Measurements from ENCODE around the gene HPSE2.

Gene HPSE2

DNA sequence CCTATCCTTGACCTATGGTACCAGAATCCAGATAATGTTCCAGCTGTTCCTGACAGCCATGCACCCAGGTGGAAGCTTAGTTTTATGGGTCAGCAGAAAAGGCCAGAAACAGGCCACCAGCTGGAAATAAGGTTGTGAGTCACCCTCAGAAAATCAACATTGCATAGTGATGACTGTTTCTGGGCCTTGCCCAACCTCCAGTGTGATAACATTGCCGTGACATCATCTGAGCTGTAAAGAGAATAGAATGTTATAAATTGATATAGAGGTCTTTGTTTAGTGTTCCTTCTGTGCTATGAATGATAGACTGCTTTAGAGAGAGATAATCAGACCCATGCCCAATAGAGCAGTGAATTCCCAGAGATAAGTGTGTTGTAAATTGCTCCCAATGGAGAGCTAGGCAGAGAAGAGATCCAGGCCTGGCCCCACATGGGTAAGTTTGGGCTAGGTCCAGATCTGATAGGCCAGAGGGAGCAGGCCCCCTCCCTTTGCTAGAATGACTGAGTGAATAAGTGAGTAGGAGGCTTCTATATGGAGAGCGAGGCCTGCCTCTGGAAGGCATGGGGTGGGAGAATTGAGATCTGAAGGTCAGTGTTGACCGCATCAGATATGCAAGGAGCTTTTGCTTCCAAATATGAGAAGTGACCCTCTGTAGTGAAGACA lies 774.7 kb downstream of the HPSE2 start:
- TF ChIP-seq POLR2A (IDR thresholded peaks at IDR 0.05; ENCODE audit: low read length) (peak; percentile 49), GATA1 (IDR thresholded peaks at IDR 0.05; ENCODE audit: low read depth, low read length) (peak; percentile 64)
- DNase-seq = peak; percentile 97 to 99

DNA sequence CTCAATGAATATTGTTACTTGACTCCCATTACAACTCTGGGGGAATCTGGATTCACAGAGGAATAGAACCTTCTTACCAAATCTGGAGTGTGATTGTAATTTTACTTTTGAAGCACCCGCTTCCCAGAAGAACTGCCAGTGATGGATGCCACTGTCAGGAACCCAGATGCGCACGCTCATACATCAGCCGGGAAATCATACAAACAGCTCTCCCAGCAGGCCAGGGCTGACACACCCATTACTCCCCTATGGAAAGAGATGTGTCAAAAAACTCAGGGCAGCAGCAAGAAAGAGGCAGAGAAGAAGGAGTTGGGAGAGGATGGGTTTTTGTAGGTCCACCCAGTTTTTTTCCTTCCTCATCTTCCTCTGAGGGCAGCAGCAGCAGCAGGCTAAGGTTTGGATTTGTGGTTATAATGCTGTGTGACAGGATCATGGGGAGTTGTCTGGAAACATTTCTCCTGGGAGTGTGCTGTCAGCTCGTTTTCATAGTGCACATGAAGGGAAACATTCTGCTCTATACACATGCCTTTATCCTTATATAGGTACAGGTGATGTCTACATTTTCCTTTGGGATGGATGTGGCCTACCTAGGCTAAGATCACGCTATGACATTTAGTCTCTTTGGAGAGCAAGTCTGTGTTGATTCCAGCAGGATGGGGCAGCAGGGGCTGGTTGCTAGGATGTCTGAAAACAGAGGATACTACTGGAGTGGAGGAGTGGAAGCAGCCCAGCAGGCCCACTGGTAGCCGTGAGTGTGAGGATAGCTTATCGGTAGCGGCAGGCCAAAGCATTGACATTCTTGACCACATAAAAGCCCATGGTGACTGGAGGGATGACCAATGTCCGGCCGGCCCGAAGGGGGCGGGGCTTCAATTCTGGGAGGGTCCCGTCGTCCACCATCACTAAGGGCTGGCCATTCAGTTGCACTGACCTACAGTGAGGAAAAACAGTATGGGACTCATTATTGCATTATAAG lies 776.6 kb downstream of the HPSE2 start:
- DNase-seq = peak in 1 of 2 experiments; percentile 55
- TF ChIP-seq POLR2A (IDR thresholded peaks at IDR 0.05; ENCODE audit: low read length) (no peak), GATA1 (IDR thresholded peaks at IDR 0.05; ENCODE audit: low read depth, low read length) (no peak)

DNA sequence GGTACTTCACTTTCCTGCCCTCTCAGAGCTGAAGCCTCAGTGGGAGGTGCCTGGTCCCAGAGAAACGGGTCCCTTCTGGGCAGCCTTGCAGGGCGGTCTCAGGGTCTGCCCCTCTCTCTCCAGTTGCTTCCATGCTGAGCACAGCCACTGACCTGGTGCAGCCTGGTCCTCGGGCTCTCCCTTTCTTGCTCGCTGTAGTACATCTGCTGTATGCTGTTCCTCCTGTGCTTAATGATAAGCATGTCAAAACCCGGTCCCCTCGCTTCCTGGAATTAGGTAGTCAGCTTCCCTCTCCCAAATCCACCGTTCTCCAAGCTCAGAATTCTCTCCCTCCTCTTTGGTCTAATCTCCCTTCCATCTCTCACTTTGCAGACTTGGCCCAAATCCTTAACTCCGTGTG lies 777.9 kb downstream of the HPSE2 start:
- peak; percentile 63 for TF ChIP-seq POLR2A (IDR thresholded peaks at IDR 0.05; ENCODE audit: low read length)
- TF ChIP-seq GATA1 (IDR thresholded peaks at IDR 0.05; ENCODE audit: low read depth, low read length) = no peak
- DNase-seq = peak; percentile 65 to 68

DNA sequence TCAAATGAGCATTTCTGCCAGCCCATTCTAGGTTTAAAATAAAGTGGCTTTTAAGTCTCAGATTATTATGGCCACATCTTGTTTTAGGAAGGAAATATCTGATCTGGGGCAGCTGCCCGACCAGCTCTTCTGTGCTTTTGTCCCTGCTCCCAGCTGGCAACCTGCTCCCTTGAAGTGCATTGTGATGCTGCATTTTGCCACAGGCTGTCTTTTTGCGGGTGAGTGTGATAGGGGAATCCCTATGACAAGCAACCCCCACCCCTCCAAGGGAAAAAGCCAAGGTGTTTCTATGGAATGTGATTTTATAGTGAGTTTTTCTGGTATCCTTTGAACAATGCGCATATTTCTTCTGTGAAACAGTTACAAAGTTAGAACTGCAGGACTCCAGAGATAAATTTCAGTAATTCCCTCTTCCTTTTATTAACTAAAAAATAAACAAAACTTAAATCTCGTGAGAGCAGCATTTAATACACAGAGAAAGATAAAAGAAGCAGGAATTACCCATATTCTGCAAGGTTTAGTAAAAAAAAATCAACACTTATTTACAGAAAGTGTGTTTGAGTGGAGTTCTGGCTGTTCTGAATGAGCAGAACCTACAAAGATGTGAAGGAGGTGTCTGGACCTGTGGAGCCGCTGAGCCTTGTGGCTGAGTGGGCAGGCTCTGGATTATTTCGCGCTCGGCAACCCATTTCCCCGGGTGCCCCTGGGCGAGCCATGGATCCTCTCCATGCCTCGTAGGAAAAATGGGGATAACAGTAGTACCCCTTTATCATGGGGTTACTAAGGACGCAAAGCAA lies 778.8 kb downstream of the HPSE2 start:
- TF ChIP-seq POLR2A (IDR thresholded peaks at IDR 0.05; ENCODE audit: low read length) (no peak), GATA1 (IDR thresholded peaks at IDR 0.05; ENCODE audit: low read depth, low read length) (no peak)
- peak; percentile 29 to 40 for DNase-seq

DNA sequence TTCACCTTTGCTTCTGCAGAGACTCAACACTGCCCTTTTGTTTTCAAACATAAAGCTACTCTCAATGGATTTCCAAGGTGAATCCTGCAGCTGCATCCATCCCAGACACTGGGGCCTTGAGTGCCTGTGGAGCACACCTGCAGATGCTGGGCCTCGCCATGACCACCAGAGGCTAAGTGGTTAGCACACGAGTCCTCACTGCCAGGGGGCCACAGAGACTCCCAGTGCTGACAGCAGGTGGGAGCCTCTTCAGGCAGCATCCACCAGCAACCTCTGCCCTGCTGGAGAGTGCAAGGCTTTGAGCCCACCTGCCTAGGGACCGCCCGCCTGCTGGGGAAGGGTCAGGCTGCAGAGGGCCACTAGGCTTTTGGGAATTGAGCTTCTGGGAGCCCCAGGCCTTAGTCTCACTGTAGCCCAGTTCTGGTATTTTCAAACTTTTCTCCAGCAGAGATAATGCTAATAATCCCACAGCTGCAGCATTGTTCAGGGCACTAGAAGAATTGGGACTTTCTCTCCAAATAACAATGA lies 779.5 kb downstream of the HPSE2 start:
- TF ChIP-seq POLR2A (IDR thresholded peaks at IDR 0.05; ENCODE audit: low read length) = no peak
- no peak for TF ChIP-seq GATA1 (IDR thresholded peaks at IDR 0.05; ENCODE audit: low read depth, low read length)
- no peak for DNase-seq

DNA sequence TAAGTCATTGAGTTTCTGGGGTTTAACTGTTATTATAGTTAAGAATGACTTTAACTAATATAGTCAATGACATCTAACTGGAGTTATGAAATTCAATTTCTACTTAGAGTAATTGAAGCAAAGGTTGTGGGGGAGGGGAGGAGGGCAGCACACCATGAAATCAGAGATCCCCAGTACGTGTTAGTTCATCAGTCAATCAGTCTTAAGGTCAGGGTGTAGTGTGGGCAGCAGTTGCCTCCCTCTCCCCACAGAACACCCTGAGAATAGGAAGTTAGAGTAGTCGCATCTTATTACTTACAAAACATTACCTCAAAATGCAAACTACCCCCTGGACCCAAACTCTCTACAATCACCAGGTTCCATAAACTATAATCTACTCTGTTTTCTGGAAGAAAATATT lies 781.9 kb downstream of the HPSE2 start:
- TF ChIP-seq POLR2A (IDR thresholded peaks at IDR 0.05; ENCODE audit: low read length) (no peak), GATA1 (IDR thresholded peaks at IDR 0.05; ENCODE audit: low read depth, low read length) (no peak)
- no peak for DNase-seq

DNA sequence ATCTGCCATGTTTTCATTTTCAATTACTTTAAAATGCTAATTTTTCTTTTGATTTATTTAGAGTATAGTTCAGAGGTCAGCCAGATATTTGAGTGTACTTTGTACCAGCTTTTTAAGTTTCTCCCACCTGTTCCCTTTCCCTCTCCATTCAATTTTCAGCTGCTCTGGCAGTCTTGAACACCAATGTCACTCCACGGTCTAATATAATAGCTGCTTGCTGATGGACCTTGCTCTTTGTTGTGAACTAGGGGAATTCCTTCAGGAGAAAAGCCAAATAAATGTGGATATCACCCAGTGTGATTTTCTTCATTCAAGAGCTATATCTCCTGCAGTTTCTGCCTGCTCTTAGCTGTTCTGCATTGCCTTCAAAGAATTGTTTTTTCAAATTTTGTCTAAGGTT lies 785.0 kb downstream of the HPSE2 start:
- TF ChIP-seq GATA1 (IDR thresholded peaks at IDR 0.05; ENCODE audit: low read depth, low read length) (no peak), POLR2A (IDR thresholded peaks at IDR 0.05; ENCODE audit: low read length) (no peak)
- DNase-seq = no peak

DNA sequence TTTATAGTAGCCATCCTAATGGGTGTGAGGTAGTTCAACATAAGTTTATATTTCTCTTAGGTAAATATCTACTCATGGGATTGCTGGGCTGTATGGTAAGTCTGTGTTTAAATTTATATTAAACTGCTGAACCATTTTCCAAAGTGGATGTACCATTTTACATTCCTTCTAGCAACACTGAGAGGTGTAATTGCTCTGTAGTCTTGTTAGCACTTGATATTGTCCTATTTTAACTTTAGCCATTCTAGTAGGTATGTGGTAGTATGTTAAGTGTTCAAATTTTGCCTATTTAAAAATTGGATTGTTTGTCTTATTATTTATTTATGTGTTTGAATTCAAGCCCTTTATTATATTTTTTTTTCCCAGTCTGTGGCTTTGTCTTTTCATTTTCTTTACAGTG lies 786.4 kb downstream of the HPSE2 start:
- TF ChIP-seq POLR2A (IDR thresholded peaks at IDR 0.05; ENCODE audit: low read length) (no peak), GATA1 (IDR thresholded peaks at IDR 0.05; ENCODE audit: low read depth, low read length) (no peak)
- no peak for DNase-seq

DNA sequence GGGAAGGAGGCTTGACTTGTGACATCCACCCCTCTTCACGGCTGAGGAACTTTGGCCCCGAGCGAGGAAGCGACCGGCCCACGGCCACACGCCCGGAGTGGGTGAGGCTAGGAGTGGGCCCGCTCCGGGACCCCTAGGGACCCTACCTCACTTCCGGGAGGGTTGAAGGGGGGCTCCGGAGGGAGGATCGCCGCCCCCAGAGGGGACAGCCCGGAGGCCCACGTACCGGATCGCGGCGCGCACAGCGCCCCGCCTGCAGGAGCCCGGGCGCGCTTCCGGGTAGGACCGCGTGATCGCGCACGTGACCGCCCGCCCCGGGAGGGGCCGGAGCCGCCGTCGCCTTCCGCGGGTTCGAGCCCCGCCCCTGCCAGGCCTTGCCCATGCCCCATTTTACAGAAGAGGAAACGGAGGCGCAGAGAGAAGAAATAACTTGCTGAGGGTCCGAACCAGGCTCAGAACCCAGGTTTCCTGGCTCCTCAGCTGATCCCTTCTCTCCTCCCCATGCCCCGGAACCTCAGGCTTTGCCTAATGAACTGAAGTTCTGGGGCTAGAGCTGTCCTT lies 788.9 kb downstream of the HPSE2 start, which contains the start of gene HPS1:
Gene HPS1, minus strand, starts transcription at position 275 of the 561 bp plus-strand sequence. CDS start 3,695 bp downstream, outside the sequence.
- TF ChIP-seq POLR2A (IDR thresholded peaks at IDR 0.05; ENCODE audit: low read length) (peak; percentile 93), GATA1 (IDR thresholded peaks at IDR 0.05; ENCODE audit: low read depth, low read length) (no peak)
- DNase-seq = peak; percentile 89 to 93

DNA sequence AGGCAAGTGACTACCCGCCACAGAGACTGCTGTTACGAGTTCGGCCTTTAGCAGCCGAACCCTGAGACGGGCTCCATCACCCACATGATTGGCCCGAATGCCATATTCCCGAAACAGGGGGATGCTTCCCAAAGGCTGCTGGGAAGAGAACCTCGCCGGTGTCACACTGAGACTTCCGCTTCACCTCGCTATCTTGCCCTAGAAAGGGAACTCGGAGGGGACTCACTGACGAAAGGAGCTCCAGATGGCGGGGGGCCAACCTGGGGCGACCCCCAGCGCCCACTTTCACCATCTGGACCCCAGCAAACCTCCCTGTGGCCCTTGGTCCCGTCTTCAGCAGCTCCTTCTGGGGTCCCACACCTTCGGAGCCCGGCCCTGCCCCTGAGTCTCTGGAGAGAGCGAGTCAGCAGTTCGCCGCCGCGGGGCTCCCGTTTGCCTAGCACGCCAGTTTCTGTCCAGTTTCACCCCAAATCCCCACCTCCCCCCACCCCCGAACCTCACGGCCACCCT lies 789.4 kb downstream of the HPSE2 start:
- DNase-seq = peak; percentile 80 to 87
- TF ChIP-seq GATA1 (IDR thresholded peaks at IDR 0.05; ENCODE audit: low read depth, low read length) (no peak), POLR2A (IDR thresholded peaks at IDR 0.05; ENCODE audit: low read length) (no peak)

DNA sequence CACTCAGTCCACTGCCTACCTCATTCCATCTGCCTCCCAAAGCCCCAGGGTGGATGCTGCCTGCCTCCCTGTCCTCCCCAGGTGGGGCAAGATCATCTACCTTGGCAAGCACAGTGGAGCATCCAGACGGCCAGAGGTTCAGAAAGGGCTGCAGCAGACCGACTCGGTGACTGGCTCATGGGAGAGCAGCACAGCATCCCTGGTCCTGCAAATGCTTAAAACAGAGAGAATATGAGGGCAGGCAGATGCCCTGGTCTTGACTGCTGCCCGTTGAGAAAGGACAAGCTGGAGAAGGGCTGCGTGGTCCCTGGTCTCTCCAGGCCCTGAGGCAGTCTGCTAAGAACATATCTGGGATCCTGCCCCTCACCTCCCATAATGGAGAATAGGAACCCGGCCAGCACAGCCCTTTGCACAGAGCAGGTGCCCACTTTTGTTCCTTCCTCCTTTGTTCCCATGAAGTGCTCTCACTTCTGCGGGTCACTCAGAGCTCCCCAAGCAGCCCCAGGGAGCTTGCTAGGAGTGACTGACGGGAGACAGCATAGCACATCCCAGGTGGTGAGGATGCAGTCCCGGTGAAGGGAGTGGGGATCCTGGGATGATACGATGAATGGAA lies 790.3 kb downstream of the HPSE2 start:
- DNase-seq = no peak
- no peak for TF ChIP-seq POLR2A (IDR thresholded peaks at IDR 0.05; ENCODE audit: low read length)
- no peak for TF ChIP-seq GATA1 (IDR thresholded peaks at IDR 0.05; ENCODE audit: low read depth, low read length)

DNA sequence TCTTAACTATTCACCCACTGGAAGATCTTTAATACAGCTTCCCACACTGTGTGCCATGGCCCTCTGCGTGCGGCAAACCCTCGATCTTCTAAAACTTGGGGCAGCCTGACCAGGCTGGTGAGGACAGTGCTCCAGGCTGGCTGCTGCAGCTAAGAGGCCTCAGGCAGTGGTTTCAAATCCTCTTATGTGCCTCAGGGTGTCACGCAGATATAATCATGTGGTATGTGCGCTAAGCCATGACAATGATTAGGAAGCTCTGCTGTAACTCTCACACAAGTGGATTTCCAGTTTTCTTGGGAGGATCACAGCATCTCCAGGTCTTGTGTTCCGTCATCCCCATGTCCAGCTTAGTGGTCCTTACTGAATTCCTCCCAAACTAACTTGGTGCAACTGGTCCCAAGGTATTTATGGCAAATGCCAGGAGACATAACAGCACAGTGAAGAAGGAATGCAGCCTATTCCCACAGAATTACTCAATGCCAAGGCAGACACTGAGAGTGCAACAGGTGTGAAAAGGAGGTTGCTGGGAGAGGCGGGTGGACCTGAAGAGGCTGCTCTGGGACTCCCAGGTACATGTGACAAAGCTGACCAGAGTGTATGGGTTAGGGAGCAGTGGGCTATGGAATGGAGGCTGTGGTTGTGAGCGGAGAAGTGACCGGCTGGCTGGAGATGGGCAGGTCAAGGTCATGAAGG lies 791.2 kb downstream of the HPSE2 start:
- DNase-seq = peak; percentile 35 to 47
- TF ChIP-seq POLR2A (IDR thresholded peaks at IDR 0.05; ENCODE audit: low read length) (no peak), GATA1 (IDR thresholded peaks at IDR 0.05; ENCODE audit: low read depth, low read length) (no peak)
